K562 treated with DMSO at 1 percent for 4 hours (cell line): ENCODE results near the gene CKLF. TPM values are rescaled to one million over a fixed set of nuclear protein-coding genes. Genes with fewer than 3 reads are reported as not detected.

ENCODE experiments used
- total RNA-seq: library from RNA; unstranded; fragments of 300-600 nt; gene quantifications from 2 replicates; pipeline ENCODE4 v1.2.3, GENCODE V29; 2022; ENCODE audit not compliant: insufficient read depth

Gene CKLF
- total RNA-seq: 146 and 160 TPM in 2 replicates

GRCh38 chr16:66552286-66553177 is at the start of gene CKLF:
TSS of gene CKLF (plus strand) at chr16:66552576. CDS start at chr16:66552716, 140 bp downstream.

GRCh38 chr16:66549284-66550131 is 2.9 kb upstream of the CKLF start, which contains the start of gene TK2:
TSS of gene TK2 (minus strand) at chr16:66550122. CDS start at chr16:66550061, 61 bp downstream.

GRCh38 chr16:66566051-66566901 is 13.9 kb downstream of the CKLF start, which contains the start of gene CMTM1:
TSS of gene CMTM1 (plus strand) at chr16:66566439. CDS start at chr16:66566514, 75 bp downstream.

GRCh38 chr16:66578651-66579531 is 26.5 kb downstream of the CKLF start, which contains the start of gene CMTM2:
TSS of gene CMTM2 (plus strand) at chr16:66579463. CDS start at chr16:66579608, 145 bp downstream.

GRCh38 chr16:66604376-66605176 is 52.2 kb downstream of the CKLF start, which contains the start of gene CMTM3:
TSS of gene CMTM3 (plus strand) at chr16:66604704. CDS start at chr16:66604806, 102 bp downstream.

Other genes with a start within 250 kb of the CKLF start
- gene CDH5, start 185.9 kb upstream of the CKLF start, total RNA-seq: not detected in 2 replicates
- not detected in 2 replicates for gene BEAN1, start 125.3 kb upstream of the CKLF start, total RNA-seq
- 6.1 and 6.8 TPM in 2 replicates for gene TK2, start 2.5 kb upstream of the CKLF start, total RNA-seq
- 2.6 and 4.3 TPM in 2 replicates for gene CMTM1, start 13.9 kb downstream of the CKLF start, total RNA-seq
- gene CMTM2, start 26.9 kb downstream of the CKLF start, total RNA-seq: not detected in 2 replicates
- 62.5 and 85.8 TPM in 2 replicates for gene CMTM3, start 52.1 kb downstream of the CKLF start, total RNA-seq
- gene CMTM4, start 144.2 kb downstream of the CKLF start, total RNA-seq: 17.1 and 21.0 TPM in 2 replicates
- gene DYNC1LI2, start 199.0 kb downstream of the CKLF start, total RNA-seq: 31.9 and 35.6 TPM in 2 replicates
- gene TERB1, start 249.0 kb downstream of the CKLF start, total RNA-seq: not detected in 2 replicates